Keratinocyte (primary cell): ENCODE results near the gene WNT9B. TPM values are rescaled to one million over a fixed set of nuclear protein-coding genes. Genes with fewer than 3 reads are reported as not detected.

Experiments
- DNase-seq: peaks from one replicate; pipeline ENCODE4 v3.0.0-alpha.2; 2011; ENCODE audit warnings: low read depth, missing footprints, low spot score
- FAIRE-seq: peaks from 2 replicates; lab custom pipeline; 2011; peaks lifted over from hg19 to GRCh38; lab: Jason Lieb, UNC
- H2AFZ ChIP-seq: 2 replicates; pipeline ENCODE4 v1.6.0; 2012; ENCODE audit warnings: low read length, control low read depth, inconsistent platforms; ENCODE audit not compliant: control insufficient read depth
- H3K27ac ChIP-seq: 2 replicates; pipeline ENCODE4 v1.5.1; 2011; ENCODE audit warnings: low read length; ENCODE audit not compliant: control insufficient read depth, insufficient read depth
- H3K27me3 ChIP-seq: 3 replicates; pipeline ENCODE4 v1.6.0; 2011; ENCODE audit warnings: low read length; ENCODE audit not compliant: control insufficient read depth, insufficient read depth; ENCODE audit errors: extremely low read depth
- H3K36me3 ChIP-seq, 2 experiments: 2 replicates in 1 of 2; 3 replicates in 1 of 2; pipeline ENCODE4 v1.5.1; 2011; ENCODE audit warnings: low read length in 2 of 2, mild to moderate bottlenecking in 1 of 2; ENCODE audit not compliant: control insufficient read depth in 2 of 2, insufficient read depth in 2 of 2; ENCODE audit errors: extremely low read depth in 1 of 2
- H3K4me1 ChIP-seq: 3 replicates; pipeline ENCODE4 v1.5.1; 2011; ENCODE audit warnings: low read length; ENCODE audit not compliant: control insufficient read depth, insufficient read depth; ENCODE audit errors: extremely low read depth
- H3K4me2 ChIP-seq: 3 replicates; pipeline ENCODE4 v1.6.0; 2011; ENCODE audit warnings: low read depth, low read length; ENCODE audit not compliant: control insufficient read depth, insufficient read depth; ENCODE audit errors: extremely low read depth
- H3K4me3 ChIP-seq, 3 experiments: fragments of 200-600 bp in 1 of 3; sonication (generic) in 1 of 3; 2 replicates in 2 of 3; 3 replicates in 1 of 3; pipeline ENCODE4 v1.5.1; 2011 to 2016; ENCODE audit warnings: low read length in 3 of 3, mild to moderate bottlenecking in 3 of 3, control low read depth in 2 of 3, inconsistent platforms in 1 of 3, low read depth in 1 of 3, mixed read lengths in 1 of 3, mixed run types in 1 of 3, moderate library complexity in 1 of 3; ENCODE audit not compliant: control insufficient read depth in 2 of 3, insufficient read depth in 2 of 3; ENCODE audit errors: extremely low read depth in 1 of 3
- H3K79me2 ChIP-seq: 2 replicates; pipeline ENCODE4 v1.6.0; 2012; ENCODE audit warnings: low read length; ENCODE audit not compliant: control insufficient read depth, insufficient read depth
- H3K9ac ChIP-seq: 3 replicates; pipeline ENCODE4 v1.6.0; 2011; ENCODE audit warnings: low read length; ENCODE audit not compliant: control insufficient read depth, insufficient read depth; ENCODE audit errors: extremely low read depth
- H3K9me1 ChIP-seq: 3 replicates; pipeline ENCODE4 v1.6.0; 2011; ENCODE audit warnings: low read length; ENCODE audit not compliant: control insufficient read depth, insufficient read depth; ENCODE audit errors: extremely low read depth
- H3K9me3 ChIP-seq: 2 replicates; pipeline ENCODE4 v1.5.1; 2012; ENCODE audit warnings: low read depth, low read length; ENCODE audit not compliant: control insufficient read depth
- H4K20me1 ChIP-seq: 3 replicates; pipeline ENCODE4 v1.6.0; 2011; ENCODE audit warnings: low read length; ENCODE audit not compliant: control insufficient read depth, insufficient read depth; ENCODE audit errors: extremely low read depth
- CTCF ChIP-seq, 3 experiments: IDR thresholded peaks in 1 of 3; conservative IDR thresholded peaks in 1 of 3; optimal IDR thresholded peaks in 1 of 3; 2 replicates in 2 of 3; 3 replicates in 1 of 3; pipeline versions ENCODE3 to v1.5.1; 2011; ENCODE audit warnings: low read length in 3 of 3, mild to moderate bottlenecking in 3 of 3, moderate library complexity in 2 of 3, control low read depth in 1 of 3, inconsistent platforms in 1 of 3; ENCODE audit not compliant: insufficient read depth in 2 of 3; ENCODE audit errors: extremely low read depth in 1 of 3
- EZH2 ChIP-seq: IDR thresholded peaks from one replicate; pipeline ENCODE4 v1.6.1; 2012; ENCODE audit warnings: inconsistent platforms, mild to moderate bottlenecking, low read length, moderate library complexity
- dilution Hi-C: fragments of 300-500 bp; cut with MboI; formaldehyde crosslinking; loops from one replicate; pipeline ENCODE4 v1.7.0; 2020; ENCODE audit warnings: low sequenced_read_pairs; ENCODE audit not compliant: extremely low pct_ligation_motif_present
- polyA plus RNA-seq, 5 experiments: library from polyadenylated mRNA; depleted of rRNA in 3 of 5; stranded (reverse) in 3 of 5; stranded (forward) in 1 of 5; unstranded in 1 of 5; fragments of >200 nt; gene quantifications; 1 replicate in 1 of 5; 2 replicates in 3 of 5; 3 replicates in 1 of 5; pipeline versions ENCODE4 v1.2.1 to v1.2.3, GENCODE V29; 2011 to 2012; ENCODE audit warnings: missing spikeins in 2 of 5, low read depth in 1 of 5, low replicate concordance in 1 of 5

WNT9B gene
- polyA plus RNA-seq, 1 donor (not counting 4 experiments of a cell fraction or from before 2014, with no cell fraction given): not detected

GRCh38 chr17:46890638-46891037 lies 39.3 kb downstream of the WNT9B start:
- Histone ChIP-seq H4K20me1 (no peaks in the 10 kb centered on the region), H3K4me1 (no peaks in the 10 kb centered on the region), H3K79me2 (no peaks in the 10 kb centered on the region), H3K27ac (no peak overlapping the region), H3K4me3 (no peak overlapping the region), H3K9ac (no peak overlapping the region), H2AFZ (no peak overlapping the region), H3K9me3 (no peaks in the 10 kb centered on the region), H3K27me3 (peaks cover 28% of the 10 kb centered on the region), H3K9me1 (no peaks in the 10 kb centered on the region), H3K36me3 (no peaks in the 10 kb centered on the region), H3K4me2 (no peak overlapping the region)
- no peak for FAIRE-seq
- DNase-seq: no peak
- TF ChIP-seq CTCF (optimal IDR thresholded peaks at IDR 0.05 in 1 of 3, IDR thresholded peaks at IDR 0.05 in 1 of 3, conservative IDR thresholded peaks at IDR 0.05 in 1 of 3; ENCODE audit: extremely low read depth in 1 of 3, insufficient read depth in 2 of 3, low read length in 3 of 3): no peak
- TF ChIP-seq EZH2: no peak
- dilution Hi-C loops: no loop called here

GRCh38 chr17:46892192-46892703 lies 40.9 kb downstream of the WNT9B start:
- TF ChIP-seq CTCF (optimal IDR thresholded peaks at IDR 0.05 in 1 of 3, IDR thresholded peaks at IDR 0.05 in 1 of 3, conservative IDR thresholded peaks at IDR 0.05 in 1 of 3; ENCODE audit: extremely low read depth in 1 of 3, insufficient read depth in 2 of 3, low read length in 3 of 3) (no peak), EZH2 (no peak)
- no peak overlapping the region for H3K4me3 ChIP-seq
- no peaks in the 10 kb centered on the region for H4K20me1 ChIP-seq
- DNase-seq (no peak), FAIRE-seq (no peak)
- H3K27ac ChIP-seq: no peak overlapping the region
- H3K4me2 ChIP-seq: no peak overlapping the region
- no peaks in the 10 kb centered on the region for H3K9me1 ChIP-seq
- no peaks in the 10 kb centered on the region for H3K36me3 ChIP-seq
- H3K27me3 ChIP-seq: peaks cover 35% of the 10 kb centered on the region
- H2AFZ ChIP-seq: no peak overlapping the region
- H3K79me2 ChIP-seq: no peaks in the 10 kb centered on the region
- H3K9me3 ChIP-seq: no peaks in the 10 kb centered on the region
- dilution Hi-C loops: no loop called here
- no peak overlapping the region for H3K9ac ChIP-seq
- no peaks in the 10 kb centered on the region for H3K4me1 ChIP-seq
